ENCODE results near the gene MEGF8. TPM values are rescaled to one million over a fixed set of nuclear protein-coding genes. Genes with fewer than 3 reads are reported as not detected.

MEGF8 gene
- total and polyA plus RNA-seq, 2 of the 8 experiments (the other 6 are each of a cell fraction or from before 2014, with no cell fraction given): 13.0 to 23.7 TPM

DNA sequence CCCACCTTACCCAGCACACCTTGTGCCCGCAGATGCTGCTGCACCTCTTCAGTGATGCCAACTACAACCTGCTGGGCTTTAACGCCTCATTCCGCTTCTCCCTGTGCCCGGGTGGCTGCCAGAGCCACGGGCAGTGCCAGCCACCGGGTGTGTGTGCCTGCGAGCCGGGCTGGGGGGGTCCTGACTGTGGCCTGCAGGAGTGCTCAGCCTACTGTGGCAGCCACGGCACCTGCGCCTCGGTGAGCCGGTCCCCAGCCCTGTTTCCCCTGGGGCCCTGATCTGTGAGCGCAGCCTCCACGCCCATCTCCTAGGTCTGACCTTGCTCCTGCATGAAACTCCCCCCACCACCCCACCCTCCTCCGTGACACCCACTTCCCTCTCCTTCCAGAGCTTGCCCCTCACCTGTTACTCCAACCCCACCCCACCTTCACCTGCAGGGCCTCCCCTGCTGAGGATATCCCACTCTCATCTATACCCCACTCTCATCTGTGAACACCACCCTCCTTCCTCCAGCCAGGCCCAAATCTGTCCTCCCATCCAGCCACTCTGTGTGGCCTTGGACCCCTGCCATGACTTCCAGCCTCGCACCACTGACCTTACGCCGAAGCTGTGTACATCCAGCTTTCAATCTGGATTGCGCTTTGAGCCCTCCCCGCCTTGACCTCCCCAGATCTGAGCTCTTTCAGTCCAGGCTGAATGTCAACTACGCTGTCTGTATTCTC lies 8.7 kb downstream of the MEGF8 start:
- peaks cover 2% of the 10 kb centered on the region; the same call in 1 of the 2 replicates for H3K79me1 ChIP-seq (ENCODE audit: low read depth, low read length)
- no peak overlapping the region for H2BK20ac ChIP-seq (ENCODE audit: low read length)
- TF ChIP-seq RFX5 (IDR thresholded peaks at IDR 0.05; ENCODE audit: borderline replicate concordance, low read depth, low read length): no peak
- TF ChIP-seq SP1 (IDR thresholded peaks at IDR 0.05; ENCODE audit: low read depth, low read length): no peak
- TF ChIP-seq HDAC2 (IDR thresholded peaks at IDR 0.05; ENCODE audit: borderline replicate concordance in 1 of 2, low read depth in 2 of 2, low read length in 2 of 2): no peak
- no peak for TF ChIP-seq YY1 (IDR thresholded peaks at IDR 0.05; ENCODE audit: low read depth, low read length)
- no peak for TF ChIP-seq SRF (IDR thresholded peaks at IDR 0.05; ENCODE audit: low read depth, low read length)
- TF ChIP-seq TAF7 (optimal IDR thresholded peaks at IDR 0.05; ENCODE audit: borderline replicate concordance, low read depth, low read length): no peak
- no peak for TF ChIP-seq RNF2 (IDR thresholded peaks at IDR 0.05; ENCODE audit: borderline replicate concordance, low read depth, low read length, missing control alignments, poor library complexity, severe bottlenecking)
- TF ChIP-seq KDM4A (IDR thresholded peaks at IDR 0.05; ENCODE audit: low read depth, low read length, severe bottlenecking): no peak
- TF ChIP-seq TEAD4 (IDR thresholded peaks at IDR 0.05; ENCODE audit: low read depth, low read length): no peak
- no peak for TF ChIP-seq NRF1 (IDR thresholded peaks at IDR 0.05; ENCODE audit: low read depth, low read length)
- TF ChIP-seq JUND (IDR thresholded peaks at IDR 0.05; ENCODE audit: low read length): no peak
- no peak overlapping the region for H3K14ac ChIP-seq (ENCODE audit: insufficient read length)
- H3K56ac ChIP-seq (replicated peaks; ENCODE audit: insufficient read length, low read depth, low read length): no peak overlapping the region
- DNase-seq (ENCODE audit: low read depth in 1 of 2, low spot score in 2 of 2) (no peak), FAIRE-seq (no peak)
- H2BK5ac ChIP-seq (ENCODE audit: low read depth, low read length): no peak overlapping the region
- H4K8ac ChIP-seq (ENCODE audit: extremely low read depth, insufficient read depth, low read length): no peak overlapping the region; the same call in 1 of the 2 replicates
- H3K4me3 ChIP-seq (ENCODE audit: extremely low read depth in 1 of 4, insufficient read depth in 2 of 4, low read depth in 3 of 4, low read length in 4 of 4): no peak overlapping the region
- H4K91ac ChIP-seq (replicated peaks; ENCODE audit: insufficient read length, low read length): no peak overlapping the region
- peaks cover 0 to 13% of the 10 kb centered on the region in 2 experiments for H4K20me1 ChIP-seq (replicated peaks in 1 of 2; ENCODE audit: control insufficient read depth in 1 of 2, insufficient read depth in 2 of 2, low read length in 2 of 2)
- H2BK12ac ChIP-seq (ENCODE audit: low read depth, low read length): no peak overlapping the region
- H3K4me2 ChIP-seq (ENCODE audit: insufficient read depth in 1 of 2, low read depth in 2 of 2, low read length in 2 of 2): no peak overlapping the region
- no peaks in the 10 kb centered on the region; a peak in 1 of 4 replicates for H3K79me2 ChIP-seq (ENCODE audit: control insufficient read depth in 1 of 2, insufficient read depth in 2 of 2, low read length in 2 of 2)
- no peaks in the 10 kb centered on the region; the same call in 1 of the 2 replicates for H3K23me2 ChIP-seq (ENCODE audit: low read depth, low read length)
- no peaks in the 10 kb centered on the region for H3K9me3 ChIP-seq (ENCODE audit: insufficient read depth in 2 of 2, low read depth in 1 of 2, low read length in 1 of 2)
- H3K27me3 ChIP-seq (replicated peaks in 1 of 4; ENCODE audit: control insufficient read depth in 3 of 4, extremely low read depth in 1 of 4, insufficient read depth in 3 of 4, low read length in 3 of 4): no peaks in the 10 kb centered on the region
- CTCF ChIA-PET (ENCODE audit: partially characterized antibody): interaction anchor here (8.8 kb wide), 1 partner anchor 11 kb away, joined by 90 read pairs; no protein-coding TSS in a partner anchor
- H3K18ac ChIP-seq (ENCODE audit: extremely low read depth, low read length): no peak overlapping the region
- H2BK15ac ChIP-seq (ENCODE audit: low read length): no peak overlapping the region
- H3K27ac ChIP-seq (ENCODE audit: low read depth, low read length): no peak overlapping the region
- WGBS, 2 experiments (ENCODE audit: extremely low coverage in 1 of 2, insufficient coverage in 1 of 2, insufficient read length in 1 of 2, insufficient replicate concordance in 2 of 2, low coverage in 1 of 2, low lambda C conversion rate in 2 of 2, missing lambda C conversion rate in 1 of 2): 94% methylated on average over 18 of the region's 21 CpGs; no CpG with 5 or more reads in 1 of the 2 experiments
- H3K9ac ChIP-seq (replicated peaks in 1 of 4; ENCODE audit: extremely low read depth in 1 of 4, low read depth in 3 of 4, low read length in 3 of 4): no peak overlapping the region
- POLR2A ChIA-PET (ENCODE audit: partially characterized antibody): no interaction called here
- H3K36me3 ChIP-seq (ENCODE audit: control insufficient read depth in 2 of 4, insufficient read depth in 4 of 4, low read length in 3 of 4): peaks cover 0 to 8% (median 2%) of the 10 kb centered on the region in 4 experiments; a peak in 1 of 8 replicates
- no peak overlapping the region for H4K5ac ChIP-seq (ENCODE audit: insufficient read length, low read depth, low read length)
- no peak overlapping the region for H2BK120ac ChIP-seq (replicated peaks; ENCODE audit: low read depth, low read length)
- no peak overlapping the region for H2AFZ ChIP-seq (ENCODE audit: low read length)
- no peak overlapping the region for H3K23ac ChIP-seq (ENCODE audit: insufficient read length)
- no peaks in the 10 kb centered on the region; a peak in 1 of 7 replicates for H3K4me1 ChIP-seq (replicated peaks in 1 of 4; ENCODE audit: control insufficient read depth in 3 of 4, insufficient read depth in 4 of 4, low read length in 3 of 4)
- H2AK5ac ChIP-seq (ENCODE audit: low read depth, low read length): no peak overlapping the region
- H3K4ac ChIP-seq (replicated peaks; ENCODE audit: insufficient read length, low read depth, low read length): no peak overlapping the region
